ENCODE measurements around the gene MOB1A.

GRCh38 chr2:74168739-74169138 is 9.9 kb downstream of the MOB1A start:
- TF ChIP-seq POLR2A (IDR thresholded peaks at IDR 0.05; ENCODE audit: low read depth, low read length) (no peak), TAF1 (IDR thresholded peaks at IDR 0.05; ENCODE audit: borderline replicate concordance, low read depth, low read length) (no peak)

Measured in GM12892 (cell line).